Astrocyte of the hippocampus (primary cell): ENCODE measurements around the gene PDE4D.
"Not testable (repeated sequence)": the region's sequence is repeated elsewhere in the genome, so short reads cannot be mapped to it uniquely, and the experiment has no call there.

Experiments used
- DNase-seq: peaks from one replicate; pipeline ENCODE4 v3.0.0; 2011; ENCODE audit warnings: low read depth, low spot score

Gene PDE4D

GRCh38 chr5:59704936-59705335 lies 188.6 kb downstream of the PDE4D start:
- DNase-seq = no peak

- no peak for DNase-seq
Measured at GRCh38 chr5:59703789-59704188, 189.7 kb downstream of the PDE4D start.

GRCh38 chr5:59698207-59699178 lies 195.0 kb downstream of the PDE4D start:
- no peak for DNase-seq

GRCh38 chr5:59694411-59694810 lies 199.1 kb downstream of the PDE4D start:
- no peak for DNase-seq

GRCh38 chr5:59693492-59694309 lies 199.8 kb downstream of the PDE4D start:
- no peak for DNase-seq

GRCh38 chr5:59685793-59686192 lies 207.7 kb downstream of the PDE4D start:
- DNase-seq = no peak

- DNase-seq = no peak
Measured at GRCh38 chr5:59685191-59685530, 208.4 kb downstream of the PDE4D start.

GRCh38 chr5:59684388-59685190 lies 208.9 kb downstream of the PDE4D start:
- no peak for DNase-seq

GRCh38 chr5:59683311-59683710 lies 210.2 kb downstream of the PDE4D start:
- no peak for DNase-seq

GRCh38 chr5:59682542-59682941 lies 211.0 kb downstream of the PDE4D start:
- DNase-seq = no peak

GRCh38 chr5:59678943-59679342 lies 214.6 kb downstream of the PDE4D start:
- no peak for DNase-seq

- DNase-seq = no peak
Measured at GRCh38 chr5:59674763-59675162, 218.8 kb downstream of the PDE4D start.

GRCh38 chr5:59673438-59674058 lies 220.0 kb downstream of the PDE4D start:
- DNase-seq = peak; percentile 75

GRCh38 chr5:59666440-59667068 lies 227.0 kb downstream of the PDE4D start:
- DNase-seq = no peak

GRCh38 chr5:59665832-59666203 lies 227.7 kb downstream of the PDE4D start:
- DNase-seq = not testable (repeated sequence)

GRCh38 chr5:59665086-59665831 lies 228.3 kb downstream of the PDE4D start:
- no peak for DNase-seq

- DNase-seq = peak; percentile 87
Measured at GRCh38 chr5:59661954-59662615, 231.4 kb downstream of the PDE4D start.

GRCh38 chr5:59661311-59661710 lies 232.2 kb downstream of the PDE4D start:
- no peak for DNase-seq

- DNase-seq = peak; percentile 57
Measured at GRCh38 chr5:59660737-59661136, 232.8 kb downstream of the PDE4D start.
